ENCODE data around the gene DBNL.

Gene DBNL

GRCh38 chr7:44084701-44085100 is 40.2 kb downstream of the DBNL start:
- H3K36me3 ChIP-seq (replicated peaks) = peaks cover 14% of the 10 kb centered on the region
- DNase-seq (ENCODE audit: low spot score in 2 of 2) = no peak
- H3K4me1 ChIP-seq = peaks cover 8% of the 10 kb centered on the region
- H3K9me3 ChIP-seq = no peaks in the 10 kb centered on the region
- H3K4me3 ChIP-seq = no peak overlapping the region
- in situ Hi-C loops (cut with MboI; ENCODE audit: low sequenced_read_pairs) = no loop called here
- no peaks in the 10 kb centered on the region for H3K27me3 ChIP-seq (ENCODE audit: low read depth)

- Histone ChIP-seq H3K4me3 (no peak overlapping the region), H3K4me1 (peaks cover 8% of the 10 kb centered on the region), H3K36me3 (replicated peaks) (peaks cover 5% of the 10 kb centered on the region; the same call in 1 of the 2 replicates), H3K9me3 (no peaks in the 10 kb centered on the region), H3K27me3 (ENCODE audit: low read depth) (no peaks in the 10 kb centered on the region)
- in situ Hi-C loops (cut with MboI; ENCODE audit: low sequenced_read_pairs) = no loop called here
- no peak for DNase-seq (ENCODE audit: low spot score in 2 of 2)
These were observed 41.0 kb downstream of the DBNL start for GRCh38 chr7:44085546-44085945.

- in situ Hi-C loops (cut with MboI; ENCODE audit: low sequenced_read_pairs) = no loop called here
- Histone ChIP-seq H3K36me3 (replicated peaks) (no peaks in the 10 kb centered on the region), H3K27me3 (ENCODE audit: low read depth) (no peaks in the 10 kb centered on the region), H3K4me1 (peaks cover 6% of the 10 kb centered on the region), H3K9me3 (no peaks in the 10 kb centered on the region), H3K4me3 (no peak overlapping the region)
- DNase-seq (ENCODE audit: low spot score in 2 of 2) = no peak
These were observed 42.1 kb downstream of the DBNL start for GRCh38 chr7:44086627-44087026.

- Histone ChIP-seq H3K36me3 (replicated peaks) (no peaks in the 10 kb centered on the region), H3K4me3 (no peak overlapping the region), H3K27me3 (ENCODE audit: low read depth) (no peaks in the 10 kb centered on the region), H3K9me3 (no peaks in the 10 kb centered on the region), H3K4me1 (peaks cover 2% of the 10 kb centered on the region)
- no peak for DNase-seq (ENCODE audit: low spot score in 2 of 2)
- in situ Hi-C loops (cut with MboI; ENCODE audit: low sequenced_read_pairs) = no loop called here
These were observed 43.7 kb downstream of the DBNL start for GRCh38 chr7:44087911-44088838.

- no peaks in the 10 kb centered on the region for H3K4me1 ChIP-seq
- in situ Hi-C loops (cut with MboI; ENCODE audit: low sequenced_read_pairs) = no loop called here
- DNase-seq (ENCODE audit: low spot score in 2 of 2) = no peak
- H3K9me3 ChIP-seq = no peaks in the 10 kb centered on the region
- no peaks in the 10 kb centered on the region for H3K27me3 ChIP-seq (ENCODE audit: low read depth)
- no peak overlapping the region for H3K4me3 ChIP-seq
- no peaks in the 10 kb centered on the region for H3K36me3 ChIP-seq (replicated peaks)
These were observed 48.7 kb downstream of the DBNL start for GRCh38 chr7:44093102-44093641.

GRCh38 chr7:44094365-44094764 is 49.9 kb downstream of the DBNL start:
- no peaks in the 10 kb centered on the region for H3K36me3 ChIP-seq (replicated peaks)
- H3K4me1 ChIP-seq = no peaks in the 10 kb centered on the region
- H3K9me3 ChIP-seq = no peaks in the 10 kb centered on the region
- in situ Hi-C loops (cut with MboI; ENCODE audit: low sequenced_read_pairs) = no loop called here
- H3K4me3 ChIP-seq = no peak overlapping the region
- H3K27me3 ChIP-seq (ENCODE audit: low read depth) = no peaks in the 10 kb centered on the region
- no peak for DNase-seq (ENCODE audit: low spot score in 2 of 2)

GRCh38 chr7:44094883-44095592 is 50.5 kb downstream of the DBNL start:
- no peak for DNase-seq (ENCODE audit: low spot score in 2 of 2)
- Histone ChIP-seq H3K9me3 (no peaks in the 10 kb centered on the region), H3K27me3 (ENCODE audit: low read depth) (no peaks in the 10 kb centered on the region), H3K4me3 (no peak overlapping the region), H3K36me3 (replicated peaks) (no peaks in the 10 kb centered on the region), H3K4me1 (no peaks in the 10 kb centered on the region)
- in situ Hi-C loops (cut with MboI; ENCODE audit: low sequenced_read_pairs) = no loop called here

GRCh38 chr7:44095781-44096180 is 51.3 kb downstream of the DBNL start:
- in situ Hi-C loops (cut with MboI; ENCODE audit: low sequenced_read_pairs) = no loop called here

GRCh38 chr7:44096326-44096881 is 51.9 kb downstream of the DBNL start:
- DNase-seq (ENCODE audit: low spot score in 2 of 2) = no peak
- in situ Hi-C loops (cut with MboI; ENCODE audit: low sequenced_read_pairs) = no loop called here
- no peaks in the 10 kb centered on the region for H3K4me1 ChIP-seq

More at GRCh38 chr7:44095781-44096180, 51.3 kb downstream of the DBNL start:
- H3K27me3 ChIP-seq (ENCODE audit: low read depth) = no peaks in the 10 kb centered on the region
- H3K36me3 ChIP-seq (replicated peaks) = no peaks in the 10 kb centered on the region
- no peaks in the 10 kb centered on the region for H3K4me1 ChIP-seq
- DNase-seq (ENCODE audit: low spot score in 2 of 2) = no peak
- H3K4me3 ChIP-seq = no peak overlapping the region
- no peaks in the 10 kb centered on the region for H3K9me3 ChIP-seq

GRCh38 chr7:44097064-44097932 is 52.8 kb downstream of the DBNL start:
- Histone ChIP-seq H3K4me1 (no peaks in the 10 kb centered on the region), H3K9me3 (no peaks in the 10 kb centered on the region), H3K27me3 (ENCODE audit: low read depth) (no peaks in the 10 kb centered on the region), H3K36me3 (replicated peaks) (no peaks in the 10 kb centered on the region), H3K4me3 (no peak overlapping the region)
- in situ Hi-C loops (cut with MboI; ENCODE audit: low sequenced_read_pairs) = no loop called here
- DNase-seq (ENCODE audit: low spot score in 2 of 2) = no peak

More at GRCh38 chr7:44096326-44096881, 51.9 kb downstream of the DBNL start:
- Histone ChIP-seq H3K36me3 (replicated peaks) (no peaks in the 10 kb centered on the region), H3K9me3 (no peaks in the 10 kb centered on the region), H3K4me3 (no peak overlapping the region), H3K27me3 (ENCODE audit: low read depth) (no peaks in the 10 kb centered on the region)

GRCh38 chr7:44098092-44099068 is 53.9 kb downstream of the DBNL start:
- H3K4me3 ChIP-seq = no peak overlapping the region
- in situ Hi-C loops (cut with MboI; ENCODE audit: low sequenced_read_pairs) = no loop called here
- H3K9me3 ChIP-seq = no peaks in the 10 kb centered on the region
- no peak for DNase-seq (ENCODE audit: low spot score in 2 of 2)
- no peaks in the 10 kb centered on the region for H3K36me3 ChIP-seq (replicated peaks)
- no peaks in the 10 kb centered on the region for H3K4me1 ChIP-seq
- no peaks in the 10 kb centered on the region for H3K27me3 ChIP-seq (ENCODE audit: low read depth)

GRCh38 chr7:44099669-44100068 is 55.2 kb downstream of the DBNL start:
- H3K9me3 ChIP-seq = no peaks in the 10 kb centered on the region
- no peaks in the 10 kb centered on the region for H3K36me3 ChIP-seq (replicated peaks)
- no peaks in the 10 kb centered on the region for H3K27me3 ChIP-seq (ENCODE audit: low read depth)
- in situ Hi-C loops (cut with MboI; ENCODE audit: low sequenced_read_pairs) = no loop called here
- no peak overlapping the region for H3K4me3 ChIP-seq
- no peak for DNase-seq (ENCODE audit: low spot score in 2 of 2)
- no peaks in the 10 kb centered on the region for H3K4me1 ChIP-seq

Data from HAP-1 (cell line).